T-helper 1 cell (primary cell): ENCODE results near the gene DPP6.

Experiments used
- DNase-seq, 5 donors: peaks; one replicate each; pipeline ENCODE4 v3.0.0-alpha.2; 2012 to 2020

The DPP6 gene

DNA sequence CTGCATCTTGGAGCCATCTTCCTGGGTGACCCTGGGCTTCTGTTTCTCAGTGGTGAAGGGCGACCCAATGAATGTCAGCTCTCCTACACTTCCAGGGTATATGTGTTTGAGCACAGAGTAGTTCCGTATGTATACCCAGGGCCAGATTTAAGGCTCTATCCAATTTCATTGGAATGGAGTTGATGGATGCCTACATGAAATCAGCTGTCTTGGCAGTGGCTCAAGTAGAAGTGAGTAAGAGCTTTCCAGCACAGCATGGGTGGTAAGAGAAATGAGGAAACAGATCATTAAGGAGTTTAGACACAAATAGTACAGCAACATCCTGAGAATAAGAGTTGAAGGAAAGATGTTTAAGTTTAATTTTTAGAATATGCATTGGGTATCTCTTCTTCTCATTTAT is 517.7 kb downstream of the DPP6 start:
- no peak for DNase-seq

DNA sequence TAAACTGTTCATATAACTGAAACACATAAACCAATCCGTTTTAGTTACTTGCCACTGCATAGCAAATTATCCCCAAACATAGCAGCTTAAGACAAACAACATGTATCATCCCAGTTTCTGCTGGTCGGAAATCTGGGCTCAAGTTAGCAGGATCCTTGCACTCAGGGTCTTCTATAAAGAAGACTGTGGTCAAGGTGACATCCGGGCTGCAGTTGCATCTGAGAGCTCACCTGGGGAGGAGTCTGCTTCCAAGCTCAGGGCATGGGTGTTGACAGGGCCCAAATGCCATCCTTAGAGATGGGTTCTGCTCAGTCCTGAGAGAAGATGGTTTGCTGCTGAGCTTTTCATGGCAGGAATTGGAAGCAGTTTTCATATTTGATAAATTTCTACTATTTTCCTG is 519.6 kb downstream of the DPP6 start:
- DNase-seq = no peak

DNA sequence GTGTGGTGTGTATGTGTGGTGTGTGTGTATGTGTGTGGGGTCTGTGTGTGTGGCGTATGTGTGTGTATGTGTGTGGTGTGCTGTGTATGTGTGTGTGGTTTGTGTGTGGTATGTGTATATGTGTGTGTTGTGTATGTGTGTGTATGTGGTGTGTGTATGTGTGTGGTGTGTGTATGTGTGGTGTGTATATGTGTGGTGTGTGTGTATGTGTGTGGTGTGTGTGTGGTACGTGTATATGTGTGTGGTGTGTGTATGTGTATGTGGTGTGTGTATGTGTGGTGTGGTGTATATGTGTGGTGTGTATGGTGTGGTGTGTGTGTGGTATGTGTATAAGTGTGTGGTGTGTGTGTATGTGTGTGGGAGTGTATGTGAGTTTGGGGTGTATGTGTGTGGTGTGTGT is 522.0 kb downstream of the DPP6 start:
- no peak for DNase-seq

DNA sequence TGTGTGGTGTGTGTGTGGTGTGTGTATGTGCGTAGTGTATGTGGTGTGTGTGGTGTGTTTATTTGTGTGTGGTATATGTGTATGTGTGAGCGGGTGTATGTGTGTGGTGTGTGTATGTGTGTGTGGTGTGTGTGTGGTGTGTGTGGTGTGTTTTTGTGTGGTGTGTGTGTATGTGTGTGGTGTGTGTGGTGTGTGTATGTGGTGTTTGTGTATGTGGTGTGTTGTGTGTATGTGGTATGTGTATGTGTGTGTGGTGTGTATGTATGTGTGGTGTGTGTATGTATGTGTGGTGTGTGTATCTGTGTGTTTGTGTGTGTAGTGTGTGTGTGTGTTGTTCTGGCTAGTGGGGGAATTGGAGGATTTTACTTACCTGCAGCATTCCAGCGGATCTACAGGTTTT is 523.3 kb downstream of the DPP6 start:
- DNase-seq = no peak

GRCh38 chr7:154576604-154577003 is 524.4 kb downstream of the DPP6 start:
- no peak for DNase-seq

DNA sequence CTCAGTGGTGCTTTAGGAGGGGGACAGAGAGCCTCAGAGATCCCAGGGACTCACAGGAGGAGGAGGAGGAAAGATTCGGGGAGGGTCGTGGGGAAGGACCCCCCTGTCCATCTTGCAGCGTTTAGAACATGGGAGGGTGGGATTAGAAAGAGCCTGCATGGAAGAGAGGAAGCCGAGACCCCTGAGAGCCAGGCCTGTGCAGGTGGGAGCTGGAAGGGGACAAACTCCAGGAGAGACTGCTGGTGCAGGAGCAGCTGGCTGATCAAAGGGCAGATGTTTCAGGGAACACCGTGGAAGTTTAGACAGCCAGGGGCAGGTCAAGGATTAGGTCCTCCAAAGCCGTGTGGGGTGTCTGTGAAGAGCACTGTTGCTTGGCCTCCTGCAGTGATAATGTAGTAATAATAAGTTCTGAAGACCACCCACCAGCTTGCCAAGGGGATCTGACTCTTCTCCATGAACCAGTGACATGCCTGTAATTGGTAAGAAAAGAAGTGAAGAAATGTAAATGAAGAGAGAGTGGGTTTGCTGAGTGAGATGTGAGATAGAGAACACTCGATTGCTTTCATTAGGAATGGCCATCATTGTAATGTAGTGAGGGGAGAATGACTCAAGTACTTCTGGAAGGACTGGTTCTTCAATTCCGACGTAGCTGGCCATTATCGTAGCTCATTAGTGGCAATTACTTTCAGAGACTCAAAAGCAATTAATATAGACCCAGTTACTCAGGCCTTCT is 525.1 kb downstream of the DPP6 start:
- no peak for DNase-seq

- DNase-seq = no peak
Measured at GRCh38 chr7:154578336-154578735, 526.1 kb downstream of the DPP6 start.

DNA sequence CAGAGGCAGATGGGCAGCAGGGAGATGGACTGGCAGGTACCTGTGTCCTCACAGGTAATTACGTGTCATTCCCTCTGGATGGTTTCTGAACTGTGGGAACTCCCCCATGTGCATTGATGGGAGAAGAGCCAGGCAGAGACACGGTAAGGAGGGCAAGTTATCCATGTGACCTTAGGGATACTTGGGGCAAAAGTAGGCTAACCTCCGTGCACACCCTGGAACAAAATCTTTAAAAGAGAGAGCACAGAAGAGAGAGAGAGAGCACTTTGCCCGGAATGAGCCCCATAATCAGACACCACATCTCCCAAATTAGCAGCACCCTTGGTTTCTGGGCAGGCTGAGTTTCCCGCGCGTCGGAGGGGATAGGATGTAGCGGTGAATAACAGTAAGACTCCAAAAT is 527.5 kb downstream of the DPP6 start:
- no peak for DNase-seq

DNA sequence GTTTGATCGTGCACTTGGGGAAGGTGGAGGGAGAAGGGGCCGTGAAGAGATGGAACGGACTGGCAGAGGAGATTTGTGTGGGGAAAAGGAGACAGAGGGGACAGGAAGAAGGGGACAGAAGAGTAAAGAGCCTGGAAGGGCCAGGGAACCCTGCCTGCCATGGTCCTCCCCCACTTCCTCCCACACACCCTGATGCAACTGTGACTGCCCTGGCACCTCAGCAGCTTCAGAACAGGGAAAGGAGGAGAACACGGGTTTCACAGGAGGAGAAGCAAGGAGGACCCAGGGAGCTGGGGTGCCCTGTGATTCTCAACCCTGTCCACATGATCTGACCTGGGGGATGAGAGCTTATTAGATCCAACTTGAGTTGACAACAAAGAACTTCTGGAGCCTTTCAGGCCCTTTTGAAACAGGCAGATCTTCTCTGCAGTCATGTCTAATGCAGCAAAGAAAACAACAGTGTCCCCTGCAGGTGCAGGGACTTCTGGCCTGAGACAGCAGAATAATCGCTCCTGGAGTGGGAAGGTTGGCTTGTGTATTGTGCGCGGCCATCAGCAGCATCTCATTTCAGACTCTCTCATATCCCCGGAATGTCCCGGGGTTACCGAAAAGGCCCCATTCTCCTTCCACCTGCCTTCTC is 529.2 kb downstream of the DPP6 start:
- no peak for DNase-seq

- no peak for DNase-seq
Measured at GRCh38 chr7:154583454-154583853, 531.3 kb downstream of the DPP6 start.

DNA sequence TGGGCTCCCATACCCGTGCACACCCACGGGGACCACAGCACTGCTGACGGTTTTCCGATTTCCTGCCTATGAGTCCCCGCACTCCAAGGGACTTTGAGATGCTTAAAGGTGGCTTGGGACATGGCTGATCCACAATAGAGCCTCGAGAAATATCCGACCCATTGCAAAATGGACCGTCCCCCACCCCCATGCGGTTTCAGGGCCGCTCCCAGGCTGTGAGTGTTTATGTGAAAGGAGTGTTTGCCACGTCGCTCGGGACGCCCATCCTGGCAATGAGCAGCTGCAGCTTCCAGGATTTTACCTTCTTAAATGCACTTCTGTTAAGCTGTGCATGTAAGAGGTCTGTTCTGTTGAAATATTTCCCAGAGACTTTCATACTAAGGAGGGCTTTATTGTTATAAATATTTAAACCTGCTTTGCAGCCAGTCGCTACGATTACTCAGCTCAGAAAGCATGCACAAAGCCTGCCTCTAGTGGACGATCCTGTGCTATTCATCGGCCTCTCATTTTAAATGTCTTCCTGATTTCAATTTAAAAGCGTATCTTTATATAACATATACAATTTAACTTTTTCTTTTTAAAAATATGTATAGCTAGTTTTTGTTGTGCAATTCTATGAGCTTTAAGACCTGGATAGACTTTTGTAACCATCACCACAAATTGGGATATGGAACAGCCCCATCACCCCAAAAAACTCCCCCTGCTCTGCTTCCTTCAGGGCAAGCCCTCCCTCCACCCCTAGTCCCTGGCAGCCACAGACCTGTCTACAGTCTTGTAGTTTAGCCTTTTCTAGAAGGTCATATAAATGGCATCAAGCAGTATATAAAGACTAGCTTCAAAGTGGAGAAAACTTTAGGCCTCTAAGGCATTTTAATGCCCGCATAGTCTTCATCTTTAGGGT is 532.4 kb downstream of the DPP6 start:
- no peak for DNase-seq

DNA sequence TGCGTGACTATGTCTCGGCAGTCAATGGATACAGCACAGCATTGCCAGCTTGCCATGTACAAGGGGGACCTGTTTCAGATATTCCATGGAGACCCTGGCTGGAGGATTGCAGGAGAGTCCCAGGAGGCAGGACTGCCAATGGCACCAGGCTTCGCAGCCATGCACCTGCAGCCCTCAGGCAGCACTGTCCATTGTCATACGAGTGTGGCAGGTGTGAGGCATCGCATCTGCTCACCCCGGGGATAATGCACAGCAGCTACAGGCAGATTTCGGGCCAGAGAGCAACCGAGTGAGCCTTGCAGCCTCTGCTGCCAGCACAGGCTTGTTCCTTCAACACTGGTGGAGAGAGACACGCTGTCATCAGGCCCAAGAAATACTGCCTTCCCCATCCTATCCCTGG is 535.6 kb downstream of the DPP6 start:
- DNase-seq = no peak

DNA sequence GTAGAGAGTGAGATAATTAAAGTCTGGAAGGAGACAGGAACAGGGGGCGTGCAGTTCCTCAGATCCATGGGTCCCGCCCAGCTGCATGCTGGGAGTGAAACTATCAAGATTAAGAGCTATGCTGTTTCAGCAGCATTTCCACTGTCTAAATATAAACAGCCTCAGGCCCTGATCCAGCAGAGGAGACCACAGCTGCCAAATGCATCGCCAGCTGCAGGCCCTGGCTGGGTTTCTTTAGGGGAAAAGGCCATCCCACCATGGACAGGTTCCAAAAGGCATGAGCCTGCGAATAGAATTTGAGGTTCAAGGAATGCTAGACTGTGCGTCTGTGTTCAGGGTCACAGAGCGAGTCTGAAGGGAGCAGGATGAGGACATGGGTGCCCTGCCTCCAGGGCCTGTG is 539.3 kb downstream of the DPP6 start:
- DNase-seq = no peak

DNA sequence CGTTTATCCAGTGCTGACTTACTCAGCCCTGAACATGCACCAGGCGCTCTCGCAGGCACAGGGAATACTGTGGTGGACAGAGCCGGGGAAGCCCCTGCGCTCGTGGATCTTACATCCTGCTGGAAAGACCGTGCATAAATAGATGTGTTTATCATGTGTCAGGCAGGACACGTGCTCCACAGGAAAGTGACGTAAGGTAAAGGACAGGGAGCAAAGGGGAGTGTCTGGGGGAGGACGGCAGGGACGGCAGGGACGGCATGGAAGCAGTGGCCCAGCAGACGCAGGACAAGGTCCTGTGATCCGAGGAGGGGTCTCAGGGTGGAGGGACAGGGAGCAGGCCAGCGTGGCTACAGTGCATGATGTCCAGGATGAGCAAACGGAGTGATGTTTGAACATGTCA is 540.2 kb downstream of the DPP6 start:
- no peak for DNase-seq

GRCh38 chr7:154598396-154598795 is 546.2 kb downstream of the DPP6 start:
- no peak for DNase-seq

DNA sequence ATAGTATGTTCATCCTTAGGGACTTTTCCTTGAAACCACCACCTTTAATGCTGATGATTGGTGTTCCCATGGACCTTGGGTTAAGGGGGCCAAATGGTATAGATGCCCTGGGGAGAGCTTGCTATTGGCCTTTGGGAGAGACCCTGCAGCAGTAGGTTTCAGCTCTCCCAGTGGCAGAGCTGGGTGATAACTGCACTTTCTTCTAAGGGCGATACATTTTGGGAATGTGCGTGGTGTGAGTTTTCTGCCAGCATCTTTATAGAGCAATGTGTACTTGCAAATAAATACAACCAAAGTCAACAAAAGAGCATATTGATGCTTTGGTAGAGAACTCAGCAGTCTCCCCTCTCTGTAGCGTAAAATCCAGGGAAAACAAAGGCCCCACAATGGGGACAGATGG is 546.7 kb downstream of the DPP6 start:
- no peak for DNase-seq

DNA sequence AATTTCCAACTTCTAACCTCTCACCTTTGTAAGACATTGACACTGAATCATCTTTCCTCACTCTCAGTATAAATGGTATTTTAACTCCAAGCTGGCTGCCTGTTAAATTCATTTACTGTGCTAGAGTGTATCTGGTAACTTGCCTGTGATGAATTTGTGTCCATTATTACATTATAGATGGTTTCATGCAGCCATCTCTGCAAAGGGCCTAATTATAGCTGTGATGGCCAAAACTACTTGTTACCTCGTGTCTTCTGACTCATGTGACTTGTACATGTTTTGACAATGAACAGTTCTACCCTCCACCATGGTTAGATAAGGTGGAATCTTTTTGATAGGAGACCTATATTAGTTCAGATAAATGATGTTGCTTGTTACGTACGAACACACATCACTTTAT is 558.7 kb downstream of the DPP6 start:
- DNase-seq = no peak

- no peak for DNase-seq
Measured at GRCh38 chr7:154613811-154614210, 561.6 kb downstream of the DPP6 start.

DNA sequence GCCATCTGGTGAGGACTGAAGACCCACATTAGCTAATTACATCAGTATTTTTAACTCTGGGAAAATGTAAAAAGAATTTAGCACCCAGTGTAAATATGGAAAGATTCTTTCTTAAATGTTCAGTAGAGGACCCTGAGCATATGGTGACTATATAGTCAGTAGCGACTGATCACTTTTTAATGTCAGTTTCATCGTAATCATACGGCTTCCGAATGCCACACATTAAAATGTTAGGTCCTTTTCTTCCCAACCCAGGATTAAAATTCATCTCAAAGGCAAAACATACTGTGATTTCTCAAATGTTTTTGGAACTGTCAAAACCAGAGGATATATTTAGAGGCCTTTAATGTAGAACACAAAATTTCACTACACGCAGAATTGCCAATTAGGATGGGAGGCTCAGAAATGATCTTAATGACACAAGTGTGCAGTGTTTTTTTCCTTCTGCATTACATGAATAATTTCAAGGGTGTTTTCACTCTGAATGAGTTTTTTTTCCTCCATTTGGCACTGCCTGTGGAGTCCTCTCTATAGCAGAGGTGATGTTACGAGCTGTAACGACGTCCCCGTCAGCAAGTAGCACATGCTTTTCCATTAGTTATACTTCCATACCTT is 568.0 kb downstream of the DPP6 start:
- no peak for DNase-seq

DNA sequence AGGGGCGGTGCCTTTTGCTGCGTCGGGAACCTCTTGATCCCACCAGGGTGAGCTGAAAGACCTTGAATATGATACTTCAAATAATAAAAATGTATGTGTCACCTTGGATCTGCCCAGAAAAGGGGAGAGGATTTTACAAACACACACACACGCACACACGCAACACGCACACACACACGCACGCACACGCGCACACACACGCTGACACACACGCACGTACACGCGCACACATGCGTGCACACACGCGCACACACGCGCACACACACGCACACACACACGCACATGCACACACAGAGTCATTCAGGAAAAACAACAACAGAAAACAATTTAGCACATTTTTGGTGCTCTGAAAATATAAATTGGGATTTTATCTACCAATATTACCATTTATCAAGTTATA is 571.2 kb downstream of the DPP6 start:
- DNase-seq = no peak

DNA sequence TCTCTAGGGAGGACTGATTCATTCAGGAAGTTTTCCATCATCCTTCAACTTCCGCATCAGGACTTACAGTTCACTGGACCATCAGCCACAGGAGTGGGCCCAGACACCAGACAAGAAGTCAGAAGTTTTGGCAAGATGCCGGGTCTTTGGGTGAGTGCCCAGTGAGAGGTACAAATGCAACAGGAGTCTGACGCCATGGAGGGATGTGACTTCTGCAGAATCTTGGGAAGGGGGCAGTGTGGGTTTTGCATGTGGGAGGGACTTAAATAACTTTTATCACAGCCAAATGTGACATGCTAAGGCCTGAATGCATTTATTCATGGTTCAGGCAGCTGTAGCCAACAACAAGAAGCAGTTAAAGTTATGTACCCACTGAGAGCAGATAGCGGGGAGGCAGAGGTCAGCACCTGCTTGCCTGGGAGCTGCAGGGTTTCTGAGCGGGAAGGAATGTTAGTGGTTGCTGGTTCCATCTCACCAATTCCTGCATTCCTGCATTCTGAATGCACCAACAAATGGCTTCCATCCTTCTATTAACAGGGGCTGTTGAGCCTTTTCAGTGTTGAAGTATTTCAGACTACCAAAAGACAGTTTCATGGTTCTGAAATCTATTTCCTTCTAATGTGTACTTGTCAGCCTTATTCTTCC is 575.6 kb downstream of the DPP6 start:
- DNase-seq = no peak

DNA sequence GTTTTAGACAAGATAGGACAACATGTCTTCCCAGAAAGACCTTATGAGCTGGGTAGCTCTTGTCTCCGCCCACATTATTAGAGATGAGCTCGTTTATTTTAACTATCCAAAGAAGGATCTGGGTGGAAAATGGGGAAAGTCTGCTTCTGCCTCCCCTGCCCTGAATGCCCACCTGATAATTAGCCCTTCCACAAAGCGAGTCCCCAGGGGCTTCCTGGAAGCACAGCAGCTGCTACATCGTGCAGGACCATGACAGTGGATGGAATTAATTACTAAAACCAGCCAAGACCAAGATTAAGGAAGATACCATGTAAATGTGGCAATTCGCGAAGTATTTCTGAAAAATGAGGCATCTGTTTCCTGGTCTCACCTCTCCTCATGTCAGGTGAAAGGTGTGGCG is 576.4 kb downstream of the DPP6 start:
- no peak for DNase-seq

- no peak for DNase-seq
Measured at GRCh38 chr7:154631162-154631561, 579.0 kb downstream of the DPP6 start.
